Measurements from ENCODE around the gene CACNB2. TPM values are rescaled to one million over a fixed set of nuclear protein-coding genes. Genes with fewer than 3 reads are reported as not detected.

CACNB2 gene
- total RNA-seq, 2 experiments from 2014 or later: not detected

DNA sequence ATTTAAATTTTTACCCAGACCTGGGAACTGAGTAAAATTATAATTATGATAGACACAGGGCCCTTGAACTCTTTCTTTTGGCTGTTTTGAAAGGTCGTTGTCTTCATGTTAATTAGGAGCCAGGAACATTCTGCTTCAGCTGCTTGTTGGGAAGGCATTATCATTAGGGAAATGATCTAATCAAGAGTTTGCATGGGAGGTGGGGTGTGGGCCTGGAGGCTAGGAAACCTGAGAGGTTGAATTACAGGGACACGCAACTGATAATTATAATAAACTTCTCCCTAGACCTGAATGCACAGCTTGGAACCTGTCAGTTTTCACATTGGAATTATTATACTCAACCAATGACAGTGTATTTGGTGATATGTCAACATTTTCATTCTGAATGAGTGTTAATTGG lies 237.7 kb downstream of the CACNB2 start:
- no peaks in the 10 kb centered on the region for H3K27me3 Mint-ChIP-seq
- no peaks in the 10 kb centered on the region for H3K4me1 Mint-ChIP-seq
- no peak overlapping the region for H3K27ac Mint-ChIP-seq
- ATAC-seq: no peak
- DNase-seq: no peak
- H3K36me3 Mint-ChIP-seq: no peaks in the 10 kb centered on the region
- CTCF ChIA-PET: no interaction called here
- H3K4me3 Mint-ChIP-seq: no peak overlapping the region
- H3K9me3 Mint-ChIP-seq (ENCODE audit: low read depth): no peaks in the 10 kb centered on the region

DNA sequence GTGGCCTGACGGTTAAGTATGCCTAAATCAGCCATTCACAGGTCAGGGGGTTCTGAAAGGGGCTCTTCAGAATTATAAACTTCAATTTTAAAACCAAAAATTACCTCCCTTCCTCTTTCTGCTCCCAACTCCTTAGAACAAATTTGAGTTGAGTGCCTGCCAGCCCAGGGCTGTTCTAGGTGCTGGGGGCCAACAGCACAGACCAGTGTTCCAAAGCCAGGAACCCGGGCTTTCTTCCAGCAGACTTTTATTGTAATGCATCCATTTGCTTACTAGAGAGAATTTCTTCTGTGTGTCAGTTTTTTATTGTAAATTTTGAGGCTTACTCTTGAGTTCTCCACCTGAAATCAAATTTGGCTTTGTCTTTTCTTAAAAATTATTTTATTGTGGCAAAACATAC lies 238.5 kb downstream of the CACNB2 start:
- CTCF ChIA-PET: no interaction called here
- H3K9me3 Mint-ChIP-seq (ENCODE audit: low read depth): no peaks in the 10 kb centered on the region
- H3K4me1 Mint-ChIP-seq: no peaks in the 10 kb centered on the region
- H3K36me3 Mint-ChIP-seq: no peaks in the 10 kb centered on the region
- DNase-seq: no peak
- H3K4me3 Mint-ChIP-seq: no peak overlapping the region
- no peak overlapping the region for H3K27ac Mint-ChIP-seq
- ATAC-seq: no peak
- H3K27me3 Mint-ChIP-seq: no peaks in the 10 kb centered on the region

DNA sequence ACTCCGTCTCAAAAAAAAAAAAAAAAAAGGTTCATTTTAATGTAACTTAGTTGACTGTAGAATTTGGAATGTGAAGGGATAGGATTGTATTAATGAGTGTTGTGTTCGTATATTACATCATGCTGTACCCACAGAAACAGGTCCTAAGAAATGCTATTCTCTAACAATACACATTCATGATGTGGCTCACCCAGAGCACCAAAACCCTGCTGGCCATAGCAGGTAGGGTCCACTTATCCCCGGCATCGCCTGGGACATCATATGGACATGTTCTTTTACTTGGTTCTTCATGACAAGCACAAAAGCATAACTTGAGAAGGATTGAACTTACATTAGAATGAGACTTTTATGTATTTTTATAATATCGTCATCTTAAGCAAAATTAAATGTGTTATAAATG lies 241.5 kb downstream of the CACNB2 start:
- no peaks in the 10 kb centered on the region for H3K27me3 Mint-ChIP-seq
- no peak overlapping the region for H3K4me3 Mint-ChIP-seq
- no peaks in the 10 kb centered on the region for H3K9me3 Mint-ChIP-seq (ENCODE audit: low read depth)
- H3K4me1 Mint-ChIP-seq: no peaks in the 10 kb centered on the region
- CTCF ChIA-PET: no interaction called here
- ATAC-seq: no peak
- no peak overlapping the region for H3K27ac Mint-ChIP-seq
- H3K36me3 Mint-ChIP-seq: no peaks in the 10 kb centered on the region
- no peak for DNase-seq

DNA sequence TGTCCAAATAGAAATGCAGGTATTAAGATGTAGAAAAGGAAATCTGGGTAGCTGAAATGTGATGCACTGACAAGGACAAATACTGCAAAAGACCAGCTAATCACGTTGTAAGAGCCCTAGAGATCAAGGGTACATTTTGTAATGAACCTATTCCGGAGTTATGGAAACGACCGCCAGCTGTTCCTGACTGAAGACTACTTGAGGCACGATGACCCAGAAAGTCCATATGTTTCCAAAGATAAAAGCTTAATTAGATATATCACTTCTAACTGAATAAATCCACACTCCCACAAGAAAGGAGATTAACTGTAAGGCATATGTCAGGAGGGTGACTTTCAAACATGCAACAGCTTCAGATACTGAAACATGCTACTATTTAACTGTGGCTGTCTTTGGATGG lies 257.7 kb downstream of the CACNB2 start:
- Mint-ChIP-seq H3K4me3 (no peak overlapping the region), H3K27ac (no peak overlapping the region), H3K4me1 (peaks cover 5% of the 10 kb centered on the region), H3K27me3 (peaks cover 15% of the 10 kb centered on the region), H3K9me3 (ENCODE audit: low read depth) (no peaks in the 10 kb centered on the region), H3K36me3 (no peaks in the 10 kb centered on the region)
- CTCF ChIA-PET: no interaction called here
- no peak for DNase-seq
- no peak for ATAC-seq

DNA sequence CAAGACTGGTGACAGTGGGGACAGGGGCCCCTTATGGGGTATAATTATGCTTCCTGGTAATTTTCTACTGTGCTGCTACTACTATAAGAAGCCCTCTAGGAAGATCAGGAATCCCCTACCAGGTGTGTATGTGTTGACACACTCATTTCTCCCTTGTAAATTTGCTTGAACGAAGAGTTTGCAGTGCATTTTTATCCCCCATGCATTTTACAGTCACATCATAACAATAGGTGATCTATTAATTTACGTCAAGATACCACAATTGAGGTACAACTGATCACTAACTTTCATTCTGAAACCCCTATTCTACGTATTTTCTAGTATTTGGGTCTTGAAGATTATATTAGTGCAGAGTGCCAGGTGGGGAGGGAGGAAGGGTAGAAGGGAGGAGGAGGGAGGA lies 258.9 kb downstream of the CACNB2 start:
- Mint-ChIP-seq H3K36me3 (no peaks in the 10 kb centered on the region), H3K4me1 (peaks cover 5% of the 10 kb centered on the region), H3K9me3 (ENCODE audit: low read depth) (no peaks in the 10 kb centered on the region), H3K27ac (no peak overlapping the region), H3K4me3 (no peak overlapping the region), H3K27me3 (peaks cover 15% of the 10 kb centered on the region)
- ATAC-seq (no peak), DNase-seq (no peak)
- CTCF ChIA-PET: no interaction called here

DNA sequence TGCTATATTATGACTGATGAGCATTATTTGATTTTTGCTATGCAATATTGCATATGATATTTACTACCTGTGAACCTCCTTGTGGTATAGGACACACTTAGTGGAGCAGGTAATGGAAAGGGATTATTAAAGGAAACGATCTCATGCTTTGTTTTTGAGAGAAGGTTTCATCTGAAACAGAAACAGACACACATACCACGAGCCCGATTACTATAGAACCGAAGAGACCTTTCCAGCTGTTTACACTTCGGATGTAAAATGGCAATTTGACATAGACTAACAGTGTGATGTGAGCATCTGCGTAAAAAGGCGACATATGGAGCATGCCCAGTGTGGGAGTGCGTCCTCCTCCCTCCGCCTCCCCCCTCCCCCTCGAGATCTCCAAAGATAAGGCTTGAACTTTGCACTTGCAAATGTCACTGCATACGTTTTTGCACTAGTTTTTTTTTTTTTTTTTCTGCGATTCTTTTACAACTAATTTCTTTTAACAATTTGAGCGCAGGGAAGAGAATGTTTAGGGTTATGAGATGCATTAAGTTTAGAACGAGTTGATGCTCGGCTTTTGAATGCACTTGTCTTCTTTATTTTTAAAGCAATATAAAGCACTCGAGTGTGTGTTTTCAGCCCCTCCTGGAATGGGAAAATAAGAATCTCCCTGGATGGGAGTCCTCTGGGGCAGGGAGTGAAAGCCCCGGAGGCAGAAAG lies 260.1 kb downstream of the CACNB2 start:
- H3K4me3 Mint-ChIP-seq: peak overlapping the region; percentile 5
- no peak overlapping the region for H3K27ac Mint-ChIP-seq
- no peaks in the 10 kb centered on the region for H3K9me3 Mint-ChIP-seq (ENCODE audit: low read depth)
- no peak for DNase-seq
- CTCF ChIA-PET: interaction anchor here (1.3 kb wide), 1 partner anchor 9 kb away, joined by 3 read pairs; no protein-coding TSS in a partner anchor
- H3K27me3 Mint-ChIP-seq: peaks cover 15% of the 10 kb centered on the region
- ATAC-seq: no peak
- no peaks in the 10 kb centered on the region for H3K36me3 Mint-ChIP-seq
- H3K4me1 Mint-ChIP-seq: peaks cover 5% of the 10 kb centered on the region

DNA sequence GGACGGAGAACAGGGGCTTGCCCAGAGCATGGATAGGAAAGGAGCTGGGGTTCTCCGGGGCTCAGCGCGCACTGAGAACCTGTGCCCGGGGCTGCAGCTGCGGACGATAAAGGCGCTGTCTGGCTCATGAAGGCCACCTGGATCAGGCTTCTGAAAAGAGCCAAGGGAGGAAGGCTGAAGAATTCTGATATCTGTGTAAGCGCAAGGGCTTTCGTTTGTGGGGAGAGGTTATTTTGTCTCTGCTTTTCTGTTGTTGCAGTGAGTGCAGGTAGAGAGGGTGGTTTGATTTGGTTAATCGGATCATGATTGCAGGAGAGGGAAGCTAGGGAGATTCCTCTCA lies 260.7 kb downstream of the CACNB2 start:
- no peak for DNase-seq
- H3K4me3 Mint-ChIP-seq: peak overlapping the region; percentile 2
- H3K27me3 Mint-ChIP-seq: peaks cover 15% of the 10 kb centered on the region
- no peaks in the 10 kb centered on the region for H3K36me3 Mint-ChIP-seq
- no peak overlapping the region for H3K27ac Mint-ChIP-seq
- no peak for ATAC-seq
- no peaks in the 10 kb centered on the region for H3K9me3 Mint-ChIP-seq (ENCODE audit: low read depth)
- H3K4me1 Mint-ChIP-seq: peaks cover 5% of the 10 kb centered on the region
- CTCF ChIA-PET: interaction anchor here (1.3 kb wide), 1 partner anchor 10 kb away, joined by 3 read pairs; no protein-coding TSS in a partner anchor

DNA sequence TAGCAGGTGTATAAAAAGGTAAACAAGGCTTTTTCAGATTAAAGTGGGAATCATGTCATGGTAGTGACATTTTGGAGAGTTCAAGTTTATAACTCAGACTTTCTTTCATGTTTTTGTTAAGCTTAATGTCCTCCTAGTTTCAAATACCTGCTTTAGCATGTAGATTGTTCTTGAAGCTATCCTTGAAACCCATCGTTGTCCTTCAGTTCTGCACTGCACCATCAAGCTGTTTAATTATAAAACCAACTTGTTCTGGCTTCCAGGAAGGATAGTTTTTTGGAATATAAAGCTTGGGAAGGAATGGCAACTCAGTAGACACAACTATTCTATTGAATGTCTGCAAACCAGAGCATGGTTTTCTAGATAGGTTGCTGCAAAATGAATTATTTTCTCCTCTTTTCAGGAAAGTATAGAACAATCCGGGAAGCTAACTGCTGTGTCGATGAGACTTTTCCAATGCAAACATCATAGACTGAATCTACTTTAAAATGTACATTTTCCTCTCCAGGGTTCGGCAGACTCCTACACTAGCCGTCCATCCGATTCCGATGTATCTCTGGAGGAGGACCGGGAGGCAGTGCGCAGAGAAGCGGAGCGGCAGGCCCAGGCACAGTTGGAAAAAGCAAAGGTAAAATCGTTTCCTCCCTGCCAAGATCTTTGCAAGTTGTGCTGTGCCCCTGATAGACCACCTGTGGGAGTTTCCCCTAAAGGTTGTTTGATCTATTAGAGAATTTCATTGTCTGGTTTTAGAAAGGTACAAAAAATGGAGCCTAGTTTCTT lies 261.4 kb downstream of the CACNB2 start:
- no peaks in the 10 kb centered on the region for H3K9me3 Mint-ChIP-seq (ENCODE audit: low read depth)
- H3K4me1 Mint-ChIP-seq: peaks cover 5% of the 10 kb centered on the region
- H3K4me3 Mint-ChIP-seq: no peak overlapping the region
- no peak overlapping the region for H3K27ac Mint-ChIP-seq
- no peak for ATAC-seq
- no peaks in the 10 kb centered on the region for H3K36me3 Mint-ChIP-seq
- peaks cover 15% of the 10 kb centered on the region for H3K27me3 Mint-ChIP-seq
- CTCF ChIA-PET: interaction anchor here (1.3 kb wide), 1 partner anchor 11 kb away, joined by 3 read pairs; no protein-coding TSS in a partner anchor
- DNase-seq: no peak

DNA sequence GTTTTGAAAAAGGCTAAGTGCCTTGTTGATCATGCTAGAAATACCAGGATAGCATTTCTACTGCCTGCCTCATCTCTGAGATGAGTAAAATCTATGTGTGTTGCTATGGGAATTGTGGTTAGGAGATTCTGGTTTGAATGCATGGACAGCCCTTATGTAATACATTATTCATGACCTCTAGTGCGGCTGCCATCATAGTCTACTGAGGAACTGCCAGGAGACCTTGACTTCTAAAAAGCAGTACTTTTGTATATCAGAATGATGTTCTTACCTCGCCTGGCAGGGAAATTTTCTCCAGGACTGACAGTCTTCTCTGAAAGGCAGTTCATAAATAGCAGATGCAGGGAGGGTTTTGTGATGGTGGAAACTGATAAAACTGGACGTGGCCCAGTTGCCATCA lies 262.6 kb downstream of the CACNB2 start:
- Mint-ChIP-seq H3K9me3 (ENCODE audit: low read depth) (no peaks in the 10 kb centered on the region), H3K4me3 (no peak overlapping the region), H3K27ac (no peak overlapping the region), H3K27me3 (peaks cover 15% of the 10 kb centered on the region), H3K36me3 (no peaks in the 10 kb centered on the region), H3K4me1 (peaks cover 5% of the 10 kb centered on the region)
- ATAC-seq: no peak
- CTCF ChIA-PET: no interaction called here
- DNase-seq: no peak

DNA sequence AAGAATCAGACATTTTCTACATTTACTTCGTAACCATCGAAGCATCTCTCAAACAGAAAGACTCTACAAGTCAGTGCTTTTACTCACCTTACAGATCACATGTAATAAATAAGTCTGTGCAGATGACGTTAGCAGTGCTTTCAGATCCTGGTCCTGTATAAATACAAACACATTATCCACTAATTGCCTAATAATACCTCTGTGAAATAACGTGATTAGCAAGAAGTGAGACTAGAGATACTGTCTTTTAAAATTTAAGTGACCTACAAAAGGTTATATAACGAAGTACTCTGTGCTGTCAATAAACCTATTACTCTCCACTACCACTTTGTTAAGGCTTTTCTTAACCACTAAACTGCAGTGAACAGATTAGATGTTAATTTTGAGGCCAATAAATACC lies 264.3 kb downstream of the CACNB2 start:
- Mint-ChIP-seq H3K27me3 (peaks cover 15% of the 10 kb centered on the region), H3K27ac (no peak overlapping the region), H3K4me3 (no peak overlapping the region), H3K9me3 (ENCODE audit: low read depth) (no peaks in the 10 kb centered on the region), H3K4me1 (peaks cover 5% of the 10 kb centered on the region), H3K36me3 (no peaks in the 10 kb centered on the region)
- DNase-seq (no peak), ATAC-seq (no peak)
- CTCF ChIA-PET: no interaction called here

DNA sequence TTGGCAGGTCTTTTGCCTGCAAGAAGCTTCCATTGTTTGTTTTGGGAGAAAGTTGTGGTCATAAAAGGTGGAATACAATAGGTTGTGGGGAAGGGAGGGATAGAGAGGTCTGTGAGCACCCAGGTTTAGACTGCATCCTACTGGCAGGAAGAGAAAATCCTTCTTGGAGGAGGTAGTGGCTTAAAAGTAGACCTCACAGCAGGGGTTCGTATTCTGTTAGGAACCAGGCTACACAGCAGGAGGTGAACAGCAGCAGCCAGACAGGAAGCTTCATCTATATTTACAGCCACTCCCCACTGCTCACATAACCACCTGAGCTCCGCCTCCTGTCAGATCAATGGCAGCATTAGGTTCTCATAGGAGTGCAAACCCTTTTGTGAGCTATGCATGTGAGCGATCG lies 265.9 kb downstream of the CACNB2 start:
- H3K27me3 Mint-ChIP-seq: peaks cover under 1% of the 10 kb centered on the region
- ATAC-seq (no peak), DNase-seq (no peak)
- CTCF ChIA-PET: no interaction called here
- no peak overlapping the region for H3K27ac Mint-ChIP-seq
- no peaks in the 10 kb centered on the region for H3K4me1 Mint-ChIP-seq
- H3K9me3 Mint-ChIP-seq (ENCODE audit: low read depth): no peaks in the 10 kb centered on the region
- no peak overlapping the region for H3K4me3 Mint-ChIP-seq
- no peaks in the 10 kb centered on the region for H3K36me3 Mint-ChIP-seq

DNA sequence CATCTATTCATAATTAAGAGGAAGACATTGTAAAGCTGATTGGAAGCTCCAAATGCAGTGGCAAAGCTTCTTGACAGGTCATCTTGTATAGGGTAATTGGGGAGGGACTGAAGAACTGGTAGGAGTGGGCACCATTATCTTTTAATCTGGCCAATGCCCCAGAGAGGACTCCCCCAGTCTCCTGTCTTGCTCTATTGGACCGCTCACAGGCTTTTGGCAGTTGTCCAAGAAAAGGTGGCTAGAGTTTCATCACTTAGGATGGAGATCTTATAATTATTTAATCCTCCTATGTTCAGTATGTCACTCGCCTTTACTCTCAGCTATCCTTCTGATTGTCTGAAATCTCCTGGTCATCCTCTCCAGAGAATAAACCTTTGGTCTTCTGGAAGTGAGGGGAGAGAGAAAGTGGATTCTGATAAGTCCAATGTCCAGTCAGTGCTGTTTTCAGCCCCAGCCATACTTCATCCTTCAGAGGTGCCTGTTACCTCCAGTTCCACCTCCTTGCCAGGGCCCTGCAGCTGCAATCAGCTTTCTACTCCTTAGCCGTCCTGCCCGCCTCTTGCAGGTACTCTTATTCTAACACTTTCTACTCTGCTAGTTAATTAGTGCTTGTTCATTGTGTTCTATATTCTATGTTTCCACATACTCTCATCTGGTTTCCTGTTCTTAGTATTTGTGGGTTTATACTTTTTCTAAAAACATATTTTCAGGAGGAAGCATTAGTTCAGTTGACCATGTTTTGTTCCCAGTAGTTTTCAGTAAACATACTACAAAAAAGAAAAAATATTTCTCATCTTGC lies 269.6 kb downstream of the CACNB2 start:
- Mint-ChIP-seq H3K9me3 (ENCODE audit: low read depth) (no peaks in the 10 kb centered on the region), H3K36me3 (no peaks in the 10 kb centered on the region), H3K4me3 (no peak overlapping the region), H3K27ac (no peak overlapping the region), H3K27me3 (no peaks in the 10 kb centered on the region), H3K4me1 (no peaks in the 10 kb centered on the region)
- ATAC-seq (no peak), DNase-seq (no peak)
- CTCF ChIA-PET: no interaction called here

DNA sequence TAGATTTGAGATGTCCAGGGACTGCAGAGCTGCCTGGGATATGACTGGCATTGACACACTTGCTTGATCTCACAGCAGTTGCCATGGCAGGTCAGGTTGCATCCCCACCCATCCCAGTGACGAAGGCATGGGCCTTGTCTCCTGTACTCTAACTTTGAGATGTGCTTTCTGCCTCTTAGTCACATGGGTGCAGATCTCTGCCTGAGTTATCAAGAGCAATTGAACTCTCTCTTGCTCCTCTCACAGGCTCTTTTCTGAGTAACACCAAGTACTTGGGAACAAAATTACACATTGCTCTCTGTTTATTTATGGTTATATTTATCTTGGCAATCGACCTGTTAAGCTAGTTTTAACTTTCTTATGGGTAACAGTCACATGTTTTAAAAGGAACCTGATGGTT lies 273.8 kb downstream of the CACNB2 start:
- Mint-ChIP-seq H3K36me3 (no peaks in the 10 kb centered on the region), H3K27ac (no peak overlapping the region), H3K4me1 (no peaks in the 10 kb centered on the region), H3K4me3 (no peak overlapping the region), H3K9me3 (ENCODE audit: low read depth) (peaks cover 4% of the 10 kb centered on the region), H3K27me3 (no peaks in the 10 kb centered on the region)
- DNase-seq (no peak), ATAC-seq (no peak)
- CTCF ChIA-PET: no interaction called here
